CD4-positive, alpha-beta T cell treated with Interleukin-1 beta for 1 hour (primary cell): ENCODE data around the gene ZNF746.
"Not testable (repeated sequence)": the region's sequence is repeated elsewhere in the genome, so short reads cannot be mapped to it uniquely, and the experiment has no call there.

Experiments
- DNase-seq, 2 donors: peaks; one replicate each; pipeline ENCODE4 v3.0.0-alpha.2; 2020 to 2022

ZNF746 gene

GRCh38 chr7:149497467-149498261 is at the start of gene ZNF746:
TSS of gene ZNF746 (minus strand) at chr7:149497809. CDS start at chr7:149497536, 273 bp downstream.
- DNase-seq: peak; percentile 83 to 84

GRCh38 chr7:149547126-149547525 is 49.5 kb upstream of the ZNF746 start:
- no peak for DNase-seq

GRCh38 chr7:149546331-149546730 is 48.7 kb upstream of the ZNF746 start:
- DNase-seq: no peak

- DNase-seq: no peak
Measured at GRCh38 chr7:149544028-149544427, 46.4 kb upstream of the ZNF746 start.

- no peak for DNase-seq
Measured at GRCh38 chr7:149532654-149533053, 35.0 kb upstream of the ZNF746 start.

GRCh38 chr7:149529136-149529718 is 31.6 kb upstream of the ZNF746 start:
- no peak for DNase-seq

- DNase-seq: no peak
Measured at GRCh38 chr7:149527414-149527813, 29.8 kb upstream of the ZNF746 start.

GRCh38 chr7:149525280-149525679 is 27.7 kb upstream of the ZNF746 start:
- DNase-seq: no peak

GRCh38 chr7:149524394-149524793 is 26.8 kb upstream of the ZNF746 start:
- no peak for DNase-seq

- no peak for DNase-seq
Measured at GRCh38 chr7:149510248-149510647, 12.6 kb upstream of the ZNF746 start.

- DNase-seq: no peak
Measured at GRCh38 chr7:149509774-149510173, 12.2 kb upstream of the ZNF746 start.

- DNase-seq: no peak
Measured at GRCh38 chr7:149505551-149505950, 7.9 kb upstream of the ZNF746 start.

GRCh38 chr7:149501651-149502050 is 4.0 kb upstream of the ZNF746 start:
- no peak for DNase-seq

- no peak for DNase-seq
Measured at GRCh38 chr7:149500910-149501309, 3.3 kb upstream of the ZNF746 start.

- no peak for DNase-seq
Measured at GRCh38 chr7:149500201-149500600, 2.6 kb upstream of the ZNF746 start.

GRCh38 chr7:149498811-149499210 is 1.2 kb upstream of the ZNF746 start:
- DNase-seq: no peak

GRCh38 chr7:149496642-149497391 is 792 bp downstream of the ZNF746 start:
- peak; percentile 50 to 57 for DNase-seq

- no peak for DNase-seq
Measured at GRCh38 chr7:149495785-149496641, 1.6 kb downstream of the ZNF746 start.

- DNase-seq: peak in 1 of 2 donors; percentile 29
Measured at GRCh38 chr7:149494738-149495368, 2.8 kb downstream of the ZNF746 start.

GRCh38 chr7:149493975-149494374 is 3.6 kb downstream of the ZNF746 start:
- not testable (repeated sequence) for DNase-seq

- no peak for DNase-seq
Measured at GRCh38 chr7:149493366-149493765, 4.2 kb downstream of the ZNF746 start.

GRCh38 chr7:149490083-149490760 is 7.4 kb downstream of the ZNF746 start:
- DNase-seq: no peak
